A549 (cell line): ENCODE measurements around the gene TXNDC8. TPM values are rescaled to one million over a fixed set of nuclear protein-coding genes. Genes with fewer than 3 reads are reported as not detected.

Experiments used
- ATAC-seq, 2 experiments: fragments of 200-7000 bp in 1 of 2; fragments of >200 bp in 1 of 2; cut with Nextera tagmentation in 1 of 2; cut with Tn5 transposase in 1 of 2; 3 replicates each; pipeline versions ENCODE4 v1.8.0 to v1.9.1; 2018 to 2020; ENCODE audit warnings: mild to moderate bottlenecking in 1 of 2, moderate library complexity in 1 of 2
- CTCF ChIA-PET: fragments of 300-600 bp; sonication (Branson Sonifier 250); formaldehyde crosslinking; extraction: SDS; loops from one replicate; lab custom pipeline; 2021; ENCODE audit warnings: antibody characterized with exemption, inconsistent platforms; lab: Yijun Ruan, JAX
- POLR2A ChIA-PET: fragments of 350-600 bp; formaldehyde crosslinking; extraction: SDS; loops from one replicate; lab custom pipeline; 2021; ENCODE audit warnings: antibody characterized with exemption, inconsistent platforms; lab: Yijun Ruan, JAX
- DNase-seq, 2 experiments: peaks; one replicate each; pipeline versions ENCODE4 v3.0.0 to v3.0.0-alpha.2; 2011 to 2016; ENCODE audit warnings: low read depth in 1 of 2, low spot score in 1 of 2
- FAIRE-seq: peaks from 2 replicates; lab custom pipeline; 2011; peaks lifted over from hg19 to GRCh38; lab: Jason Lieb, UNC
- H3K27ac ChIP-seq, 2 experiments: fragments of >200 bp; sonication (Bioruptor Twin); formaldehyde crosslinking; 3 replicates each; pipeline ENCODE4 v1.5.1; 2016 to 2017
- H3K4me1 ChIP-seq: fragments of >200 bp; sonication (Bioruptor Twin); formaldehyde crosslinking; 3 replicates; pipeline ENCODE4 v1.6.1; 2016
- H3K4me2 ChIP-seq: fragments of >200 bp; sonication (Bioruptor Twin); formaldehyde crosslinking; 3 replicates; pipeline ENCODE4 v1.6.1; 2016
- H3K4me3 ChIP-seq: fragments of >200 bp; sonication (Bioruptor Twin); formaldehyde crosslinking; 3 replicates; pipeline ENCODE4 v1.5.1; 2016
- H3K9me3 ChIP-seq: fragments of >200 bp; sonication (Bioruptor Twin); formaldehyde crosslinking; 3 replicates; pipeline ENCODE4 v1.6.1; 2016
- BCL3 ChIP-seq: fragments of >200 bp; sonication (Bioruptor Twin); formaldehyde crosslinking; IDR thresholded peaks from 3 replicates; pipeline ENCODE4 v1.6.1; 2016
- BHLHE40 ChIP-seq: IDR thresholded peaks from 2 replicates; pipeline ENCODE4 v1.6.1; 2012; ENCODE audit warnings: low read depth, low read length, inconsistent platforms
- CHD4 ChIP-seq: fragments of 200-600 bp; sonication (generic); IDR thresholded peaks from 2 replicates; pipeline ENCODE4 v1.6.1; 2016; ENCODE audit warnings: antibody characterized with exemption, mild to moderate bottlenecking, borderline replicate concordance
- E2F6 ChIP-seq: IDR thresholded peaks from 2 replicates; pipeline ENCODE4 v1.6.1; 2012; ENCODE audit warnings: low read depth, borderline replicate concordance
- ELK1 ChIP-seq: fragments of 150-350 bp; IDR thresholded peaks from 2 replicates; pipeline ENCODE4 v1.6.1; 2014; ENCODE audit warnings: low read depth, mild to moderate bottlenecking, low read length
- EP300 ChIP-seq, 2 experiments: fragments of >200 bp; sonication (Bioruptor Twin); formaldehyde crosslinking; IDR thresholded peaks; 2 replicates in 1 of 2; 3 replicates in 1 of 2; pipeline ENCODE4 v1.6.1; 2016 to 2017
- FOSB ChIP-seq: fragments of 250-450 bp; sonication (Bioruptor Pico); IDR thresholded peaks from 2 replicates; pipeline ENCODE4 v1.5.0; 2020; ENCODE audit warnings: mild to moderate bottlenecking, moderate library complexity
- FOSL2 ChIP-seq, 2 experiments: fragments of 450-650 bp in 1 of 2; fragments of >200 bp in 1 of 2; sonication (Bioruptor Twin) in 1 of 2; formaldehyde crosslinking; IDR thresholded peaks; 2 replicates each; pipeline versions ENCODE4 v1.5.0 to v1.6.1; 2016 to 2020; ENCODE audit warnings: mild to moderate bottlenecking in 1 of 2, moderate library complexity in 1 of 2
- GATA3 ChIP-seq: IDR thresholded peaks from 2 replicates; pipeline ENCODE4 v1.6.1; 2012; ENCODE audit warnings: borderline replicate concordance
- HMGXB4 ChIP-seq: fragments of 250-450 bp; sonication (Bioruptor Pico); IDR thresholded peaks from 2 replicates; pipeline ENCODE4 v1.5.0; 2021; ENCODE audit warnings: mild to moderate bottlenecking, moderate library complexity, borderline replicate concordance
- HOXA7 ChIP-seq: fragments of 250-450 bp; sonication (Bioruptor Pico); IDR thresholded peaks from 2 replicates; pipeline ENCODE4 v1.5.0; 2020; ENCODE audit warnings: mild to moderate bottlenecking, moderate library complexity
- JUN ChIP-seq, 2 experiments: fragments of >200 bp; sonication (Bioruptor Twin); formaldehyde crosslinking; IDR thresholded peaks; 2 replicates in 1 of 2; 3 replicates in 1 of 2; pipeline ENCODE4 v1.6.1; 2016 to 2017
- MAFK ChIP-seq: fragments of 450-650 bp; IDR thresholded peaks from 2 replicates; pipeline ENCODE4 v1.6.1; 2014; ENCODE audit not compliant: partially characterized antibody
- MAZ ChIP-seq: fragments of 150-350 bp; IDR thresholded peaks from 2 replicates; pipeline ENCODE4 v1.6.1; 2014; ENCODE audit warnings: antibody characterized with exemption, low read depth, low read length, borderline replicate concordance
- MYC ChIP-seq: IDR thresholded peaks from 2 replicates; pipeline ENCODE4 v1.6.1; 2012; ENCODE audit warnings: mild to moderate bottlenecking, inconsistent platforms, low read length, improper control_type of control experiment, borderline replicate concordance
- NFE2L2 ChIP-seq: fragments of 150-350 bp; conservative IDR thresholded peaks from 2 replicates; pipeline ENCODE4 v1.6.1; 2014; ENCODE audit warnings: low read length
- NPAS2 ChIP-seq: fragments of 250-450 bp; sonication (Bioruptor Pico); IDR thresholded peaks from 2 replicates; pipeline ENCODE4 v1.8.0; 2022; ENCODE audit warnings: mild to moderate bottlenecking, moderate library complexity, borderline replicate concordance
- NR3C1 ChIP-seq: fragments of >200 bp; sonication (Bioruptor Twin); formaldehyde crosslinking; IDR thresholded peaks from 3 replicates; pipeline ENCODE4 v1.6.1; 2017
- PBX3 ChIP-seq: IDR thresholded peaks from 2 replicates; pipeline ENCODE4 v1.6.1; 2012
- POLR2A ChIP-seq: IDR thresholded peaks from 2 replicates; pipeline ENCODE4 v1.6.1; 2012; ENCODE audit warnings: mild to moderate bottlenecking, low read length
- RARB ChIP-seq: fragments of 250-450 bp; sonication (Bioruptor Pico); IDR thresholded peaks from 2 replicates; pipeline ENCODE4 v1.8.0; 2021; ENCODE audit warnings: mild to moderate bottlenecking, moderate library complexity
- WGBS: methylation state at CpG from one replicate; pipeline ENCODE4 v1.1.6; 2017; ENCODE audit errors: missing lambda C conversion rate; 5-methylcytosine and 5-hydroxymethylcytosine counted together
- polyA plus RNA-seq, 4 experiments: library from polyadenylated mRNA; depleted of rRNA in 3 of 4; stranded (reverse); fragments of >200 nt; fragmentation: RNase III in 1 of 4; extraction: RNeasy Plus Mini Kit Qiagen cat#74134 plus additional on column Dnase treatment in 1 of 4; gene quantifications; 2 replicates in 3 of 4; 3 replicates in 1 of 4; pipeline ENCODE4 v1.2.3, GENCODE V29; 2011 to 2017
- TF ChIP-seq, protein P1 (sequence below): IDR thresholded peaks from 2 replicates; pipeline ENCODE4 v1.6.1; 2012
- TF ChIP-seq, protein P2 (sequence below): fragments of 450-650 bp; IDR thresholded peaks from 2 replicates; pipeline ENCODE4 v1.6.1; 2014; ENCODE audit warnings: antibody characterized with exemption
- TF ChIP-seq, protein P3 (sequence below): fragments of 250-450 bp; sonication (Bioruptor Pico); IDR thresholded peaks from 2 replicates; pipeline ENCODE4 v1.5.0; 2020; ENCODE audit warnings: low read depth, mild to moderate bottlenecking, moderate library complexity
- TF ChIP-seq, protein P4 (sequence below): fragments of >200 bp; sonication (Bioruptor Twin); formaldehyde crosslinking; IDR thresholded peaks from 3 replicates; pipeline ENCODE4 v1.5.1; 2016

Gene TXNDC8
- polyA plus RNA-seq, 2 of the 4 experiments (the other 2 are of a cell fraction) = not detected

DNA sequence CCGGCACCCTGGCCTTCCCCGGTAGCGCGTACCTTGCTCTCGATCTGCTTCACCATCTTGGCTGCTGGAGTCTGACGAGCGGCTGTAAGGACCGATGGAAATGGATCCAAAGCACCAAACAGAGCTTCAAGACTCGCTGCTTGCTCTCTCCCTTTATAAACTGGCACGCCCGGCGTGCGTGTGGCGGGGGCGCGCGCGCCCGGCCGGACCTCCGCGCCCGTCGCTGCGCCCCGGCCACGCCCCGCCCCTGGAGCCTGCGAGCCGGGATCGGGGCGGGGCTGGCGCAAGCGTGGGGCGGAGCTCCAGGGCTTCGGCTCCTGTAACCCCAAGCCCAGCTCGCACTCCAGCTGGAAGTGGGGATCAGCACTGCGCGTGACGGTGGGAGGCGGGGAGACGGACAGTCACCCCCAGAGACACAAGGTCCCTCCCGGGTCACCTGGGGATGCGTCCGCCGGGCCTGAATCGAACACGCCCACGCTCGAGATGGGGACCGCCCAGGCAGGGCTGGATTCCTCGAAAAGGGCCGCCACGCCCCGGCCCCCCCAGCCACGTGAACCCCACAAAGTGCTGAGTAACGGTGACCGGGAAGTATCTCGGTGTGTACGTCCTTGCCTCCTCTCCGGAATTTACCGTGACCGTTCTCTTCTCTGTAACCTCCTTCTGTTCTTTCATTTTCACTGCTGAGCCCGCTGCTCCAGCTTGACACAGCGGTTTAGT lies 81.1 kb downstream of the TXNDC8 start, which contains the start of gene TXN:
Gene TXN, minus strand, starts transcription at position 128 of the 717 bp plus-strand sequence. Its CDS starts 72 bp downstream, at position 56.
- under 1% methylated on average over 36 of the region's 65 CpGs for WGBS
- ChIA-PET POLR2A (interaction anchor here (0.5 to 2.0 kb wide), 41 partner anchors 8 to 1095 kb away, joined by 3 to 30 read pairs (median 4); partner anchors contain the start of gene SVEP1), CTCF (interaction anchor here (0.8 to 2.1 kb wide), 6 partner anchors 9 to 367 kb away, joined by 3 to 7 read pairs (median 4); no protein-coding TSS in a partner anchor)
- DNase-seq (peak; percentile 83 to 97), FAIRE-seq (no peak), ATAC-seq (peak; percentile 81 to 82)
- Histone ChIP-seq H3K4me1 (peaks cover 48% of the 10 kb centered on the region), H3K4me2 (peak within 1 kb of the TSS; percentile 97), H3K9me3 (no peaks in the 10 kb centered on the region), H3K4me3 (peak within 1 kb of the TSS; percentile 67), H3K27ac (peak within 1 kb of the TSS; percentile 97)
- TF ChIP-seq MAFK (peak; percentile 100), NFE2L2 (peak; percentile 99), NPAS2 (peak; percentile 61; the same call in 1 of the 2 replicates), MYC (peak; percentile 69; the same call in 1 of the 2 replicates), POLR2A (peak; percentile 96), PBX3 (0 out of 2 replicates have a peak, but pooled peaks have one; percentile 61), JUN (IDR thresholded peaks at IDR 0.05) (peak; percentile 59 to 89; a peak in 3 of 5 replicates), CHD4 (no peak), ELK1 (no peak), HMGXB4 (no peak), MAZ (no peak), GATA3 (peak; percentile 12; the same call in 1 of the 2 replicates), RARB (no peak), FOSB (no peak), HOXA7 (CRISPR knock-in tag) (no peak), EP300 (IDR thresholded peaks at IDR 0.05) (peak; percentile 15 to 82; a peak in 1 of 5 replicates), E2F6 (peak; percentile 29; the same call in 1 of the 2 replicates), BHLHE40 (no peak), FOSL2 (IDR thresholded peaks at IDR 0.05) (no peak), FOSL2 (CRISPR knock-in tag; IDR thresholded peaks at IDR 0.05) (no peak; the same call in 1 of the 2 replicates), BCL3 (peak; percentile 79; the same call in 2 of the 3 replicates), NR3C1 (no peak)
- TF ChIP-seq, protein P1, sequence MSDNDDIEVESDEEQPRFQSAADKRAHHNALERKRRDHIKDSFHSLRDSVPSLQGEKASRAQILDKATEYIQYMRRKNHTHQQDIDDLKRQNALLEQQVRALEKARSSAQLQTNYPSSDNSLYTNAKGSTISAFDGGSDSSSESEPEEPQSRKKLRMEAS = peak; percentile 94; the same call in 1 of the 2 replicates
- TF ChIP-seq, protein P2, sequence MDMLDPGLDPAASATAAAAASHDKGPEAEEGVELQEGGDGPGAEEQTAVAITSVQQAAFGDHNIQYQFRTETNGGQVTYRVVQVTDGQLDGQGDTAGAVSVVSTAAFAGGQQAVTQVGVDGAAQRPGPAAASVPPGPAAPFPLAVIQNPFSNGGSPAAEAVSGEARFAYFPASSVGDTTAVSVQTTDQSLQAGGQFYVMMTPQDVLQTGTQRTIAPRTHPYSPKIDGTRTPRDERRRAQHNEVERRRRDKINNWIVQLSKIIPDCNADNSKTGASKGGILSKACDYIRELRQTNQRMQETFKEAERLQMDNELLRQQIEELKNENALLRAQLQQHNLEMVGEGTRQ = peak; percentile 76
- TF ChIP-seq, protein P3, sequence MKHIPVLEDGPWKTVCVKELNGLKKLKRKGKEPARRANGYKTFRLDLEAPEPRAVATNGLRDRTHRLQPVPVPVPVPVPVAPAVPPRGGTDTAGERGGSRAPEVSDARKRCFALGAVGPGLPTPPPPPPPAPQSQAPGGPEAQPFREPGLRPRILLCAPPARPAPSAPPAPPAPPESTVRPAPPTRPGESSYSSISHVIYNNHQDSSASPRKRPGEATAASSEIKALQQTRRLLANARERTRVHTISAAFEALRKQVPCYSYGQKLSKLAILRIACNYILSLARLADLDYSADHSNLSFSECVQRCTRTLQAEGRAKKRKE (CRISPR knock-in tag) = no peak
- TF ChIP-seq, protein P4, sequence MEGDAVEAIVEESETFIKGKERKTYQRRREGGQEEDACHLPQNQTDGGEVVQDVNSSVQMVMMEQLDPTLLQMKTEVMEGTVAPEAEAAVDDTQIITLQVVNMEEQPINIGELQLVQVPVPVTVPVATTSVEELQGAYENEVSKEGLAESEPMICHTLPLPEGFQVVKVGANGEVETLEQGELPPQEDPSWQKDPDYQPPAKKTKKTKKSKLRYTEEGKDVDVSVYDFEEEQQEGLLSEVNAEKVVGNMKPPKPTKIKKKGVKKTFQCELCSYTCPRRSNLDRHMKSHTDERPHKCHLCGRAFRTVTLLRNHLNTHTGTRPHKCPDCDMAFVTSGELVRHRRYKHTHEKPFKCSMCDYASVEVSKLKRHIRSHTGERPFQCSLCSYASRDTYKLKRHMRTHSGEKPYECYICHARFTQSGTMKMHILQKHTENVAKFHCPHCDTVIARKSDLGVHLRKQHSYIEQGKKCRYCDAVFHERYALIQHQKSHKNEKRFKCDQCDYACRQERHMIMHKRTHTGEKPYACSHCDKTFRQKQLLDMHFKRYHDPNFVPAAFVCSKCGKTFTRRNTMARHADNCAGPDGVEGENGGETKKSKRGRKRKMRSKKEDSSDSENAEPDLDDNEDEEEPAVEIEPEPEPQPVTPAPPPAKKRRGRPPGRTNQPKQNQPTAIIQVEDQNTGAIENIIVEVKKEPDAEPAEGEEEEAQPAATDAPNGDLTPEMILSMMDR = no peak
